Mammary epithelial cell (primary cell): ENCODE results near the gene SORCS2.

Source experiments
- EZH2 ChIP-seq: IDR thresholded peaks from 2 replicates; pipeline ENCODE4 v1.6.1; 2012; ENCODE audit warnings: low read length, inconsistent platforms, borderline replicate concordance
- TF ChIP-seq, protein P1 (sequence below), 2 donors: IDR thresholded peaks in 1 of 2; conservative IDR thresholded peaks in 1 of 2; 2 replicates each; pipeline ENCODE4 v1.5.1; 2011 to 2012; ENCODE audit warnings: inconsistent platforms in 2 of 2, low read length in 2 of 2, mild to moderate bottlenecking in 2 of 2, control low read depth in 1 of 2, low read depth in 1 of 2; ENCODE audit not compliant: insufficient read depth in 1 of 2; ENCODE audit errors: extremely low read depth in 1 of 2

DNA sequence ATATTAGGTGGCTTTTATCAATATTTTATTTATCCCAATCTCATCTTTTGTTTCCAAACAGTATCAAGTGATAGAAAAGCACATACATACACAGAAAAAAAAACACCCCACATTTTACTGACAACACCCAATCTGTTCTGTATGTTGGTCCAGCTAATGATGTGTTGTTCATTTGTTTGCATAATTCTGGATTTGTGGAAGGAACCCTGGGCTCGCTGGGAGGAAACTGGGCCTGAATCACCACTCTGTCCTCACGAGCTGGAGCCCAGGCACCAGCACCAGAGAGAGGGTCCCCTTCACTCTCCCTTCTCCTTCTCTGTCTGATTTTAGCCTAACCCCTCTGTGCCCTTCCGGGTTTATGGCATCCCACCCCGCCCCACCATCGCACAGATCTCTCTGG is 162.6 kb downstream of the SORCS2 start:
- TF ChIP-seq, protein P1, sequence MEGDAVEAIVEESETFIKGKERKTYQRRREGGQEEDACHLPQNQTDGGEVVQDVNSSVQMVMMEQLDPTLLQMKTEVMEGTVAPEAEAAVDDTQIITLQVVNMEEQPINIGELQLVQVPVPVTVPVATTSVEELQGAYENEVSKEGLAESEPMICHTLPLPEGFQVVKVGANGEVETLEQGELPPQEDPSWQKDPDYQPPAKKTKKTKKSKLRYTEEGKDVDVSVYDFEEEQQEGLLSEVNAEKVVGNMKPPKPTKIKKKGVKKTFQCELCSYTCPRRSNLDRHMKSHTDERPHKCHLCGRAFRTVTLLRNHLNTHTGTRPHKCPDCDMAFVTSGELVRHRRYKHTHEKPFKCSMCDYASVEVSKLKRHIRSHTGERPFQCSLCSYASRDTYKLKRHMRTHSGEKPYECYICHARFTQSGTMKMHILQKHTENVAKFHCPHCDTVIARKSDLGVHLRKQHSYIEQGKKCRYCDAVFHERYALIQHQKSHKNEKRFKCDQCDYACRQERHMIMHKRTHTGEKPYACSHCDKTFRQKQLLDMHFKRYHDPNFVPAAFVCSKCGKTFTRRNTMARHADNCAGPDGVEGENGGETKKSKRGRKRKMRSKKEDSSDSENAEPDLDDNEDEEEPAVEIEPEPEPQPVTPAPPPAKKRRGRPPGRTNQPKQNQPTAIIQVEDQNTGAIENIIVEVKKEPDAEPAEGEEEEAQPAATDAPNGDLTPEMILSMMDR (conservative IDR thresholded peaks at IDR 0.05 in 1 of 2, IDR thresholded peaks at IDR 0.05 in 1 of 2; ENCODE audit: extremely low read depth in 1 of 2, insufficient read depth in 1 of 2, low read depth in 1 of 2, low read length in 2 of 2): no peak
- no peak for TF ChIP-seq EZH2
